ENCODE results near the gene CHRD.

GRCh38 chr3:184362668-184363546 lies 16.9 kb upstream of the CHRD start:
- TF ChIP-seq CTCF (IDR thresholded peaks at IDR 0.05 in 8 of 11, conservative IDR thresholded peaks at IDR 0.05 in 3 of 11) (peak; percentile 18 to 78 (median 64)), POLR2A (IDR thresholded peaks at IDR 0.05) (peak in 1 of 3 donors; percentile 53)
